ENCODE data around the gene SPATA31E1.

- TF ChIP-seq YY1 (IDR thresholded peaks at IDR 0.05; ENCODE audit: insufficient read depth, insufficient read length) (no peak), ZNF274 (IDR thresholded peaks at IDR 0.05; ENCODE audit: low read depth, low read length) (no peak)
Measured at GRCh38 chr9:87880683-87881082, 2.0 kb upstream of the SPATA31E1 start.

All from NT2/D1 (cell line).